HG02678 (cell line): ENCODE data around the gene ADM5.

Experiments used
- ATAC-seq: cut with Tn5 transposase; IDR thresholded peaks from one replicate; pipeline ENCODE4 v1.9.1; 2021; ENCODE audit warnings: mild to moderate bottlenecking, moderate library complexity; ENCODE audit not compliant: unreplicated experiment

ADM5 gene

DNA sequence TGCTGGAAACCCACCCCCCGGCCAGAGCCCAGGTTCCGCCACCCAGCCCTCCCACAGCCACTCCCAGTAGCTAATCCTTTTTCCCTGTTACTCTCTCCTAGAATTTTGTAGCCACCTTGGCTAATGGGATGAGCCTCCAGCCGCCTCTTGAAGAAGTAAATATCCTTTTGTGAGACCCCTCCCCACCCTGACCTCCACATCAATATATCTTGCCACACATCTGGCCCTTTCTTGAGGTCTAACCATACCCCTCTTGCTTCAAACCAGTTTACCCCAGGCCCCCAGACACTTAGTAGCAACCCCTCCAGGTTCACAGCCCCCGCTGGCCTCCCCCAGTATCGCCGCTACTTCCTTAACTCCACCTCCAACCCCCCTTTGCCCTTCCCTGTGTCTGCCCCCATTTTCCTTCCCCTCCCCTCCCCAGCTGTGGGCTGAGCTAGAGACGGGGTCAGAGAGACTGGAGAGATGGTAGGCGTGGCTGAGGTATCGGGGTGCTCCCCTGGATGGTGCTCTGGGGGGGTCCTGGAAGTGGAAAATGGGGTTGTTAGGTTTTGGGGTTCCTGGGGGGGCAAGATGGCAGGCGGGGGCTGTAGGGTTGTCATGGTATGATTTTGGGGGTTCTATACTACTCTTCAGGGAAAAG is 9.5 kb upstream of the ADM5 start:
- no peak for ATAC-seq

DNA sequence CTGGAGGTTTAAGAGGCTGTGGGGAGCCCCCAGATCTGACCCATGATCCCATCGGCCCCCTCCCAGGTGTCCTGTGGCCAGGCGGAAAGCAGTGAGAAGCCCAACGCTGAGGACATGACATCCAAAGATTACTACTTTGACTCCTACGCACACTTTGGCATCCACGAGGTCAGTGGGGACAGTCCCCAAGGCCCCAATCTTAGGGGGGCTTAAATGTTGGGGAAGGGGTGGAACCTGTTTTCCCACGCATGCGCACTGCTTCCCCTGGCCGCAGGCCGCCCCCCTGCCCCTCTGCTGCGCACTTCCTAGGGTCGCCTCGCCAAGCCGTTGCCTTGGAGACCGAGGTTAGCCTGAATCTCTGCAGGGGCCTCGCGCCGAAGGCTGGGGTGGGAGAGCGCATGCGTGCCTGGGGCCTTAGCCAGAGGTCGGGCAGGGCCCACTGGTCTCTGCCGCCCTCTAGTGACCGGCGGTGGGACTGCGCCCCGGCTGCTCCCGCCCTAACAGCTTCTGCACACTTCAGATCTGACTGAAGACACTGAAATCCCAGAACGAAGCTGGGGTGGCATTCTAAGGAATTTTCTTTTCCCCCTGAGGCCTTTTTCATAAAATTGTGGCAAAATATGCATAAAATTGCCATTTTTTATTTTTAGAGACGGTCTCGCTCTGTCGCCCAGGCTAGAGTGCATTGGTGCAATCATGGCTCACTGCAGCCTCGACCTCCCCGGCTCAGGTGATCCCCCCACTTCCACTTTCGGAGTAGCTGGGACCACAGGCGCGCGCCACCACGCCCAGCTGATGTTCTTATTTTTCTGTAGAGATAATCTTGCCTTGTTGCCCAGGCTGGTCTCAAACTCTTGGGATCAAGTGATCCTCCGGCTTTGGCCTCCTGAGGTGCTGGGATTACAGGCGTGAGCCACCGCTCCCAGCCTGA is 8.7 kb upstream of the ADM5 start:
- no peak for ATAC-seq

DNA sequence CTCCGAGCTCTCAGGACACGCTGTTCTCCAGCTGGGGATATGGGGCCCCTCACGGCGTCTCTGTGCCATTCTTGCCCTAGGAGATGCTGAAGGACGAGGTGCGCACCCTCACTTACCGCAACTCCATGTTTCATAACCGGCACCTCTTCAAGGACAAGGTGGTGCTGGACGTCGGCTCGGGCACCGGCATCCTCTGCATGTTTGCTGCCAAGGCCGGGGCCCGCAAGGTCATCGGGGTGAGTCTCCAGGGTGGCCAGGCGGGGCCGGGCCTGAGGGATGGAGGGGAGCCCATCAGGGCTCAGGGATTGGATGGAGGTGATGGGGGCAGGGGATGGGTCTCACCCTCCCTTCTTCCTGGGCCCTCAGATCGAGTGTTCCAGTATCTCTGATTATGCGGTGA is 7.6 kb upstream of the ADM5 start:
- no peak for ATAC-seq

DNA sequence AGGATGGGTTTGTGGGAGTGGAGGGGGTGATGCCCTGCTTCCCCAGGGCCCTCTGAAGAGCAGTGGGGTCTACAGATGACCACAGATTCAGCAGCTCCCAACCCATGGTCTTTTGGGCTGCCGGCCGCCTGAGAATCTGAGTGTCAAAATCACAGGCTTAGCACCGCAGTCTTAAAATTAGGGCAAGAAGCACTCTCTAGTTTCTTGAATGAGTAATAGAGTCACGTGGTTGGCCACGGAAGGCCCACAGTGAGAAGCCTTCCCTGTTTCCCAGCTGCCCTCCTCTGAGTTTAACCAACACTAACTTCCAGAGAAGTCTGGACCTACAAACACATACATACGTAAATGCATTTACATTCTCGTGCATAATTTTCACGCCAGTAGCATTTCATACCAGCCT is 7.1 kb upstream of the ADM5 start:
- no peak for ATAC-seq

DNA sequence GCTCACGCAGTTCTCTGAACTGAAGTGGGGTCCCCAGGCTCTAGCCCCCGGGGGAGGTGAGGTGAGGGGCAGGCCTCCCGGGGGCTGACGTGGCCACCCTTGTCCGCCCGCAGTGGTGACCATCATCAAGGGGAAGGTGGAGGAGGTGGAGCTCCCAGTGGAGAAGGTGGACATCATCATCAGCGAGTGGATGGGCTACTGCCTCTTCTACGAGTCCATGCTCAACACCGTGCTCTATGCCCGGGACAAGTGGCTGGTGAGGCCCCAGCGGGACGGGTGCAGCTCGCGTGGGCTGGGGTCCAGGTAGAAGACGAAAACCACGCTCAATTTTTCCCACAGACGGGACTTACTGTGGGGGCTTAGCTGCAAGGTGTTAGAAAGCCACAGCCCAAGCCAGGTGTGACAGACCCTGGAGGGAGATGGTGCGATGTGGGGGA is 5.6 kb upstream of the ADM5 start:
- no peak for ATAC-seq

DNA sequence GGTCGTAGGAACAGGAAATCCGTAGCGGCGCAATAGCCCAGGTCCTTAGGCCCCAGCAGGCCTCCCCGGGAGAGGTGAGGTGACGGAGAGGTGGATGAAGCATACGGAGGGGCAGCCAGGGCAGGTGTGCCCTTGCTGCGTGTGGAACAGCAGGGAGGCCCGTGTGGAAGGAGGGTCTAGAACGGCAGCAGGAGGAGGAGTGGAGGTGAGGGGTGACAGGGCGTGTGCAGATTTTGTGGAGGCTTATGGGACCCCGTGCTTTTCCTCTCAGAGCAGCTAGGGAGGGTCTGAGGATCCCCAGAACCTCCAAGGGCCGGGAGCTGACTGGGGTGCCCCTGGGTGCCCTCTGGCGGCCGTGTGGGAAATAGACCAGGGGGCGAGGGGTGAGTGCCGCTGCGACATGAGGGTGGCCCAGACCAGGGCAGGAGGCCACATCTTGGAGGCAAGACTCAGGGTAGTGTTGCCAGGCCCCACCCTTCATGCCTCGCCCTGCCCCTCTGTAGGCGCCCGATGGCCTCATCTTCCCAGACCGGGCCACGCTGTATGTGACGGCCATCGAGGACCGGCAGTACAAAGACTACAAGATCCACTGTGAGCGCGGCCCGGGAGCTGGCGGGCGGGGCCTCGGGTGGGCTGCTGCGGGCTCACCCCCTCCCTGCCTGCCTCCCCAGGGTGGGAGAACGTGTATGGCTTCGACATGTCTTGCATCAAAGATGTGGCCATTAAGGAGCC is 5.0 kb upstream of the ADM5 start:
- ATAC-seq = no peak

DNA sequence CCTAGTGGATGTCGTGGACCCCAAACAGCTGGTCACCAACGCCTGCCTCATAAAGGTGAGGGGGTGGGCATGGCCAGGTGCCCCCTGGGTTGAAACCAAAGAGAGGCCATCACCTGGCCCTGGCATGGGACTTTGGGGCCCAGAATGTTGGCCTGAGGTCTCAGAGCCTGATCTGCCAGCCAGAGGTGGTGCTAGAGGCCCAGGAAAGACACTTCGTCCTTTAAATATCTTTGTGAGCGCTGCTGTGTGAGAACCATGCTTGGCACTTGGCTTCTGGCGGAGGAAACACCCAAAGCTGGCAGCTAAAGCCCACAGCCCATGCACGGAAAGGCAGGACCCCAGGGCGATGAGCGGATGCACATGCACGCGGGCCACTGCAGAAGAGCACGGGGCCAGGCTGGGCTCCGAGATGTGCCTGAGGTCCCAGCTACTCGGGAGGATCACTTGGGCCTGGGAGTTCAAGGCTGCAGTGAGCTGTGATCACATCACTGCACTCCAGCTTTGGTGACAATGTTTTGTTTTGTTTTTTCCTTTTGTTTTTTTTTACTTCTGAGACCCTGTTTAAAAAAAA is 4.3 kb upstream of the ADM5 start:
- ATAC-seq = no peak

DNA sequence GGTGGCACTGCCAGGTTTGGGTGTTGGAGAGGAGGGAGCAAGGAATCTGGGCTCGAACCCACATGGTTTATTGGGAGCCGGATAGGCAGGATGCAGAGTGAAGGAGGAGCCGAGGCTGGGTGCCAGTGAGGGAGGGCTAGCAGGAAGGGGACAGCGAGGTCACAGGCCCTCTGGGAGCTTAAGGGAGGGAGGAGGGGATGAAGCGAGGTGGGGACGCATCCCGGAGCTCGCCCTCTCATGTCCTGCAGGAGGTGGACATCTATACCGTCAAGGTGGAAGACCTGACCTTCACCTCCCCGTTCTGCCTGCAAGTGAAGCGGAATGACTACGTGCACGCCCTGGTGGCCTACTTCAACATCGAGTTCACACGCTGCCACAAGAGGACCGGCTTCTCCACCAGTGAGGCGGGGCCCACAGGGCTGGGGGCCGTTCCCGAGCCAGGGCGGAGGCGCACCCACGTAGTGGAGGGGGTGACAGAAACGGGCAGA is 3.5 kb upstream of the ADM5 start:
- ATAC-seq = no peak

DNA sequence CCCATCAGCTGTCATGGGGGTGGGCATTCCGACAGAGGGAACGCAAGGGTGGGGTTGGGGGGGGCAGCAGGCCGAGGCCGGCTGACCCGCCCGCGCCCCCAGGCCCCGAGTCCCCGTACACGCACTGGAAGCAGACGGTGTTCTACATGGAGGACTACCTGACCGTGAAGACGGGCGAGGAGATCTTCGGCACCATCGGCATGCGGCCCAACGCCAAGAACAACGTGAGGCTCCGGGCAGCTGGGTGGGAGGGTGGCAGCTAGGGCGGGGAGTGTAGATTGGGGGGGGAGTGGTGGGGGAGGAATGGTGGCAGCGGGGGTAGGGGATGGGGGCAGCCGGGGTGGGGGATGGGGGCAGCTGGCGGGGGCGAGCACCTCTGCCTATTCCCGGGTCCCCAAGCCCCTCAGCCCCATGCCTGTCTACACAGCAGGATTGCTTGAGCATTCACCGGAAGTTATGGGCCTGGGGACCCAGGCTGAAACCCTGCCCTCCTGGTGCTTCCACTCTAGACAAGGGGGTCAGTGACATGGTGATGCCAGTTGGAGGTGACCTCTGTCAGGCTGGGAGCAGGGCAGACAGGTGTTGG is 2.8 kb upstream of the ADM5 start:
- ATAC-seq = no peak

DNA sequence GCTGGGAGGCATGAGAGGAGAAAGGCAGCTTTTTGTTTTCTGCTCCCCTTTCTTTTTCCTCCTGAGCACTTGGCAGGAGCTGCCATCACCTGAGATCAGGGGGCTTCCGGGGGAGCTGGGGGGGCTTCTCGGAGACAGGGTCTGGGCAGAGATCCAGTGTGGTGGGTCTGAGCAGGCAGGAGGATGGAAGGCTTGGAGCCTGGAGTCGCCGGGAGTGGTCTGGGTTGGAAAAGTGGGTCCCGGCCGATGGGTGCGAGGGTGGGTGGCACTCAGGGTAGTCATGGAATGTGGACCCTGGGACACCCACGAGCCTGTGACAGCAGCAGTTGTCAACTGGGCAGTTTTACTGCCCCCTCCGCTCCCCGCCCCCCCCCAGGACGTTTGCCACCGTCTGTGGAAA is 2.2 kb upstream of the ADM5 start:
- no peak for ATAC-seq

DNA sequence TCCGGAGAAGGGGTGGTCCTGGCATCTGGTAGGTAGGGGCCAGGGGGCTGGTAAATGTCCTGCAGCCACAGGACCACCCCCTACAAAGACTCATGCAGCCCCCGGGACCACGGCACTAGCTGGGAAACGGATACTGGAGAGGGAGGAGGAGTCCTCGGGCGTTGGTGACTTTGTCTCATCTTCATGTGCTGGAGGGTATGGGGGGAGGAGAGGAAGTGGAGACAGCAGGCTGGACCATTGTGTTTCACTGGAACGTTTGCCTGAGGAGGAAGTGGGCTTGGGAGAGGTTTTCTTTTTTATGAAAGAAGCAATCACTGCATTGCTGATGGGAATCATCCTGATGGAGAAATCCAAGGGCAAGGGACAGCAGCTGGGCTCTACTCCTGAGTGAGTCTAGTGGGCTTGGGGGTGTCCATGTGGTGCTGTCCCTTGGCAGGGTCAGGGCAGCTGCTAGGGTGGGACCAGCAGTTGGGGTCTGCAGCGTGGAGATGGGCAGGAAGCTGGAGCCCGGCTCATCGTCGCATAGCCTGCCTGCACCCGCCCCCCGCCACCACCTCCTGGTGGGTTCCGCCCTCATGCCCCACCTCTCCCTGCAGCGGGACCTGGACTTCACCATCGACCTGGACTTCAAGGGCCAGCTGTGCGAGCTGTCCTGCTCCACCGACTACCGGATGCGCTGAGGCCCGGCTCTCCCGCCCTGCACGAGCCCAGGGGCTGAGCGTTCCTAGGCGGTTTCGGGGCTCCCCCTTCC is 1.7 kb upstream of the ADM5 start:
- ATAC-seq = no peak

DNA sequence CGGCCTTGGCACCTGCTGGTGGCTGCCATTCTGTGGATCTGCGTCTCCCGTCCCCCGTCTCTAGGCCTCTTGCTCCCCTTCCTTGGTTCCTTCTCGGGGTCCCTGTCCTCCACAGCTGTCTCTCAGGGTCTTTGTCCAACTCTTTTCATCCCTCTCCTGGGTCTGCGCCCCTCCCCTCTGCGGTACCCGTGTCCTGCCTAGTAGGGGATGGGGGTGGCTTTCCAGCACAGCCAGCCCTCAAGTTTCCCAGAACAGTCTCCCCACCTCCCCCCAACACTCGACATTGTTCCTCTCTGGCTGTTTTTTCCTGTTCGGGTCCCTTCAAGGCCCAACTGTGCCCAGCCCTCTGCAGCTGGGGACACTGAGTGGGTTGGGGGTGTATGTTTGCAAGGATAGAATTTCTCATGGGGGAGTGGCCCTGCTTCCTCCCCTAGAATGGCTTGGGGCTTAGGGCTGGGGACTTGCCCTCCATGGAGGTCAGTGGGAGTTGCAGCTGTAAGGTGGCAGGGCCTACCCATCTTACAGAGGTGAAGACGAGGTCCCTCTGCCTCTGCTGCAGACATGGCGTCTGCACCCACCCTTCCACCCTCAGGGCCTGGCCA is 762 bp upstream of the ADM5 start:
- no peak for ATAC-seq

DNA sequence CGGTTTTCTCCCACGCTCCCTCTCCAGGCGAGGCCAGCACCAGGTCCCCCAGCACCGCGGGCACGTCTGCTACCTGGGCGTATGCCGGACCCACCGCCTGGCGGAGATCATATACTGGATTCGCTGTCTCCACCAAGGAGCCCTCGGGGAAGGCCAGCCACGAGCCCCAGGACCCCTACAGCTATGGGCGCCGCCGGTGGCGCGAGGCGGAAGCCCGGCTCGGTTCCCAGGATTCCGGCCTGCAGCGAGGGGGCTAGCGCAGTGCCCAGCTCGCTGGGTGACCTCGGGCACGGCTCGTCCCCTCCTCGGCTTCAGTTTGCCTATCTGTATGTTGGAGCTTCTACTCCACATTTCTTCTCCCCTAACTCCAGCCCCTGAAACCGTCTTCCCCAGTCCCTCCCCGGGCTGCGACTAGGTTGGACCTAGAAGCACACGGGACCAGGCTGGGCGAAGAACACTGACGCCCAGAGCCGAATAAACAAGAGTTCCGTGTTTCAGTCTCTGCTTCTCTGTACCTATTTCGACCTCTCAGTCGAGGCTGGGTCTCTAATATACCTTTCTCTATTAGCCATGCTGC is 773 bp downstream of the ADM5 start:
- no peak for ATAC-seq

DNA sequence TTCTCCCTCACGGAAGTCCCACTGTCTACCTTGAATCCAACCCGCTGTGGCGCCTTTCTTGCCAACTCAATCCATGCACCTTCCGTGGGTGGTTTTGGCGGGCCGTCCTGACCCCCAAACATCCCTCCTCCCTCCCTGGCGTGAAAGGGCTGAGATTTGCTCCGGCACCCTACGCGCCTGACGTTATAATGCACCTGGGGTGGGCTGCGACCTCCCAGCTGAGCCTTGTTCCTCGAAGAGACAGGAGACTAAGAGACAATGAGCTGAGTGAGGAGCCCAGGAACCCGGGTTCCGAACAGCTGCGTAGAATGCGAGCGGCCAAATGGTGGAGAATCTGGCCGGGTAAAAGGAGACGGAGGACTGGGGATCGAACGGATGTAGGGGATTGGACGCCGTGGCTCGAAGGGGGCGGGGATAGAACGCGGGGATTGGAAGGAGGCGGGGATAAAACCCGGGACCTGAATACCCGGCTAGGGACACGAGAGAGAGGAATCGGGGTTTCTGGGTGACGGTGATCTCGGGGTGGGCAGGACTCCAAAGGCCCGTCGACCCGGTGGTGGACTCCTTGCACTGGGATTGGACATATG is 1.4 kb downstream of the ADM5 start, which contains the start of gene CPT1C:
Gene CPT1C, plus strand, starts transcription at position 461 of the 587 bp plus-strand sequence. CDS start 1,137 bp downstream, outside the sequence.
- no peak for ATAC-seq

DNA sequence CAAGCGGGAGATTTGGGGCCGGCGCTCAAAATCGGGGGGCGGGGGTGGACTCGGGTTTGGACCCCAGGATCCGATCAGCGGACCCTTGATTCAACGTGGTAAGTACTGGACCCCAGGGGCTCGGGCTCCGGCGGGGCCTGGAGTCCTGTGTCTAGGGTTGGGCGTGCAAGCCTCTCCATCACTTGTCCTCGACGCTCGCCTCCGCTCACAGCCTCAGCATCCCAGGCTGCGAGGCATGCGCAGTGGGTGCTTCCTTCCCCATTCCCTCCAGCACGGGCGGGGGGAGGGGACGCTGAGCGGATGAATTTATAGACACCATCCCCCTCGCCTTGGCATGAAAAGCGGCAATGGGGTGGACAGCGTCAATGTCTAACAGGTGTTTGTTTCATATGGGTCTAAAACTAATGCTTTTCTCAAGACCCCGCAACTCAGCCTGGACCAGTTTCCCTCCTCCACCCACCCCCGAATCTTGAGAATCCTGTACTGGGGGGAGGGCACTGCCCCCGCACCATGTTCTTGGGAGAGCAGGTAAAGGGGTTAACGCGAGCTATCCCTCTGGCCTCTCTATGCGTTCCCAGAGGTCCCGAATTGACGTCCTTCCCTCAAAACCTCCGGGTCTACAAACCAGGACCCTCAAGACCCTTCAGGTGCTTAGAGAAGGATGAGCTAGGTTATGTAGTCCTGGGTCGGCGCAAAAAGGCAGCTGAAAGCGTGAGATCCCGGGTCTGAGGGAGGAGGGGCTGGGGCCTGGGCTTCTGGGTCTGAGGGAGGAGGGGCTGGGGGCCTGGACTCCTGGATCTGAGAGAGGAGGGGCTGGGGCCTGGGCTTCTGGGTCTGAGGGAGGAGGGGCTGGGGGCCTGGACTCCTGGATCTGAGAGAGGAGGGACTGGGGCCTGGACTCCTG is 2.1 kb downstream of the ADM5 start:
- no peak for ATAC-seq

DNA sequence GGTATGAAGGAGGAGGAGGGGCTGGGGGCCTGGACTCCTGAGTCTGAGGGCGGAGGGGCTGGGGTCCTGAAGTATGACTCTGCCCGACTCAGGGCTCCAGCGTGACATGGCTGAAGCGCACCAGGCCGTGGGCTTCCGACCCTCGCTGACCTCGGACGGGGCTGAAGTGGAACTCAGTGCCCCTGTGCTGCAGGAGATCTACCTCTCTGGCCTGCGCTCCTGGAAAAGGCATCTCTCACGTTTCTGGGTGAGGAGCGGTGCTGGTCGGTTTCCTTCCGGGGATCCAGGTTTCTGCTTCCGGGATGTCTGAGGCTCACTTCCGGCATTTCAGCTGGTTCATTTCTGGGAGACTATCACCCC is 2.7 kb downstream of the ADM5 start:
- ATAC-seq = no peak

DNA sequence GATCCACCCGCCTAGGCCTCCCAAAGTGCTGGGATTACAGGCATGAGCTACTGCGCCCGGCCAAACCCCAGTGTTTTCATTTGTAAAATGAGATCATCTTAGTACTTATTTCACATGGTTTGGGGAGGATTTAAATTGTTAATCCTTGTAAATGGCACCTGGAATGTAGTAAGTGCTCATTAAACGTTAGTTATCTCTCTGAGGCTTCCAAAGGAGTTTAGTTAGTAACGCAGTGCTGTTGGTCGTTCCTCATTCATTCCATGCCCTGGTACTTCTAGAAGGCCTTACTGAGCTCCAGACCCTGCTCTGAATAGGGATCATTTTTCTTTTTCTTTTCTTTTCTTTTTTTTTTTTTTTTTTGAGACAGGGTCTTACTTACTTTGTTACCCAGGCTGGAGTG is 6.7 kb downstream of the ADM5 start:
- no peak for ATAC-seq

DNA sequence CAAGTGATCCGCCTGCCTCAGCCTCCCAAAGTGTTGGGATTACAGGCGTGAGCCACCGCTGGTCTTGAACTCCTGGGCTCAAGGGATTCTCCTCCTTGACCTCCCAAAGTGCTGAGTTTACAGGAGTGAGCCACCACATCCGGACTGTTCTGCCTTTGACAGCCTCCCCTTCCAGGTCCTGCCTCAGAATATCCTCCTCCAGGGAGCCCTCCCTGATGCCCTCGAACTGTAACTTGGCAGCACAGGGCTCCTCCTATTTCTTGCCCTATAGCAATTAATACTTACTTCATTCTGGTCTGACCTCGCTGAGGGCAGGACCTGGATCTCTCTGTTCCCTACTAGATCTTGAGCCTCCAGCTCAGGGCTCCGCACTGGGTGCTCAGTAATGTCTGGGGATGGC is 7.5 kb downstream of the ADM5 start:
- ATAC-seq = no peak
